ENCODE results near the gene LVRN.

GRCh38 chr5:116044073-116044472 lies 81.8 kb downstream of the LVRN start:
- TF ChIP-seq CTCF (conservative IDR thresholded peaks at IDR 0.05; ENCODE audit: low read depth, low read length) (no peak), EZH2phosphoT487 (IDR thresholded peaks at IDR 0.05; ENCODE audit: borderline replicate concordance, low read length) (no peak), EZH2 (IDR thresholded peaks at IDR 0.05; ENCODE audit: low read length, unreplicated experiment) (no peak)
